OCI-LY7 (cell line): ENCODE measurements around the gene TSR3. TPM values are rescaled to one million over a fixed set of nuclear protein-coding genes. Genes with fewer than 3 reads are reported as not detected.

Source experiments
- BruUV-seq: library from RNA; stranded (reverse); fragments of 400-500 nt; replicated peaks from 2 replicates; lab custom pipeline; 2021; lab: Mats Ljungman, UMichigan
- CTCF ChIA-PET: fragments of 300-600 bp; sonication (Branson Sonifier 250); formaldehyde crosslinking; loops from one replicate; lab custom pipeline; 2022; ENCODE audit warnings: antibody characterized with exemption; ENCODE audit not compliant: unreplicated experiment; lab: Charles Lee
- POLR2A ChIA-PET: fragments of 300-600 bp; sonication (Branson Sonifier 250); formaldehyde crosslinking; loops from one replicate; lab custom pipeline; 2022; ENCODE audit warnings: antibody characterized with exemption; lab: Charles Lee
- DNase-seq: peaks from one replicate; pipeline ENCODE4 v3.0.0-alpha.2; 2015; ENCODE audit warnings: low spot score
- H2AFZ ChIP-seq: fragments of 200-600 bp; sonication (generic), shearing (Covaris generic); 2 replicates; pipeline ENCODE4 v1.6.1; 2014; ENCODE audit warnings: mild to moderate bottlenecking, antibody characterized with exemption, low read length, moderate library complexity
- H3K27ac ChIP-seq: fragments of 200-600 bp; sonication (generic); 2 replicates; pipeline ENCODE4 v1.5.1; 2014; ENCODE audit warnings: mixed run types, low read depth, mild to moderate bottlenecking, moderate library complexity, low read length, inconsistent platforms; ENCODE audit not compliant: poor library complexity, severe bottlenecking
- H3K36me3 ChIP-seq: fragments of 200-600 bp; sonication (generic); 2 replicates; pipeline ENCODE4 v1.6.1; 2014; ENCODE audit warnings: mild to moderate bottlenecking, antibody characterized with exemption, low read length, moderate library complexity, mixed read lengths; ENCODE audit not compliant: insufficient read depth
- H3K4me1 ChIP-seq: fragments of 200-600 bp; sonication (generic); 2 replicates; pipeline ENCODE4 v1.5.1; 2014; ENCODE audit warnings: mild to moderate bottlenecking, low read length; ENCODE audit not compliant: insufficient read depth, poor library complexity, severe bottlenecking
- H3K4me2 ChIP-seq: fragments of 200-600 bp; sonication (generic); 2 replicates; pipeline ENCODE4 v1.6.1; 2014; ENCODE audit warnings: mild to moderate bottlenecking, low read length
- H3K4me3 ChIP-seq: fragments of 200-600 bp; sonication (generic); 2 replicates; pipeline ENCODE4 v1.5.1; 2014; ENCODE audit warnings: mild to moderate bottlenecking, low read depth, low read length; ENCODE audit not compliant: poor library complexity, severe bottlenecking
- H3K79me2 ChIP-seq: fragments of 200-600 bp; sonication (generic); 2 replicates; pipeline ENCODE4 v1.6.1; 2016; ENCODE audit warnings: low read depth, mild to moderate bottlenecking, low read length, moderate library complexity, mixed read lengths; ENCODE audit not compliant: insufficient read depth
- H3K9me2 ChIP-seq: fragments of 200-600 bp; sonication (generic); 2 replicates; pipeline ENCODE4 v1.6.1; 2016; ENCODE audit warnings: mild to moderate bottlenecking, low read length, mixed read lengths; ENCODE audit not compliant: insufficient read depth
- H3K9me3 ChIP-seq: fragments of 200-600 bp; sonication (generic); 2 replicates; pipeline ENCODE4 v1.6.1; 2014; ENCODE audit warnings: mild to moderate bottlenecking, mixed run types, low read length, mixed read lengths
- H4K20me1 ChIP-seq: fragments of 200-600 bp; sonication (generic); 2 replicates; pipeline ENCODE4 v1.6.1; 2014; ENCODE audit warnings: mild to moderate bottlenecking, antibody characterized with exemption, low read length, moderate library complexity, mixed read lengths; ENCODE audit not compliant: insufficient read depth
- EZH2phosphoT487 ChIP-seq: fragments of 200-600 bp; sonication (generic); IDR thresholded peaks from 2 replicates; pipeline ENCODE4 v1.6.1; 2018; ENCODE audit warnings: low read depth, borderline replicate concordance, mild to moderate bottlenecking, mixed run types, antibody characterized with exemption, low read length, moderate library complexity, mixed read lengths
- intact Hi-C: fragments of 100-400 bp; cut with micrococcal nuclease; formaldehyde crosslinking; loops from one replicate; pipeline ENCODE4 v1.10.0; 2022; ENCODE audit not compliant: unreplicated experiment
- total RNA-seq, 2 experiments: library from RNA; depleted of rRNA in 1 of 2; stranded (reverse); fragments of >200 nt in 1 of 2; shearing (Covaris generic) in 1 of 2; gene quantifications; 2 replicates each; pipeline ENCODE4 v1.2.3, GENCODE V29; 2014 to 2022
- TF ChIP-seq, protein P1 (sequence below): fragments of 200-600 bp; sonication (generic); conservative IDR thresholded peaks from 2 replicates; pipeline ENCODE4 v1.5.1; 2014; ENCODE audit warnings: mild to moderate bottlenecking, antibody characterized with exemption, low read length, moderate library complexity, mixed read lengths

Gene TSR3
- total RNA-seq, 2 experiments from 2014 or later, result 47.2 to 75.8 TPM

- Histone ChIP-seq H3K9me3 (no peaks in the 10 kb centered on the region; the same call in 1 of the 2 replicates), H3K27ac (peak overlapping the region; percentile 62), H3K9me2 (no peaks in the 10 kb centered on the region), H3K4me3 (peak overlapping the region; percentile 99), H3K4me2 (peak overlapping the region; percentile 82), H3K4me1 (peaks cover 19% of the 10 kb centered on the region), H3K79me2 (peaks cover 53% of the 10 kb centered on the region), H4K20me1 (peaks cover 26% of the 10 kb centered on the region; the same call in 1 of the 2 replicates), H3K36me3 (peaks cover 52% of the 10 kb centered on the region), H2AFZ (no peak overlapping the region)
- POLR2A ChIA-PET, result no interaction called here
- peak; percentile 73 for DNase-seq
- CTCF ChIA-PET, result interaction anchor here (0.6 kb wide), 1 partner anchor 57 kb away, joined by 3 read pairs; no protein-coding TSS in a partner anchor
- intact Hi-C loops, result loop anchor here (10.0 kb wide), 2 partner anchors 105 to 305 kb away; partner anchors contain the start of genes CRAMP1, IFT140 and UNKL
- TSS peak; percentile 93 for BruUV-seq
- TF ChIP-seq, protein P1, sequence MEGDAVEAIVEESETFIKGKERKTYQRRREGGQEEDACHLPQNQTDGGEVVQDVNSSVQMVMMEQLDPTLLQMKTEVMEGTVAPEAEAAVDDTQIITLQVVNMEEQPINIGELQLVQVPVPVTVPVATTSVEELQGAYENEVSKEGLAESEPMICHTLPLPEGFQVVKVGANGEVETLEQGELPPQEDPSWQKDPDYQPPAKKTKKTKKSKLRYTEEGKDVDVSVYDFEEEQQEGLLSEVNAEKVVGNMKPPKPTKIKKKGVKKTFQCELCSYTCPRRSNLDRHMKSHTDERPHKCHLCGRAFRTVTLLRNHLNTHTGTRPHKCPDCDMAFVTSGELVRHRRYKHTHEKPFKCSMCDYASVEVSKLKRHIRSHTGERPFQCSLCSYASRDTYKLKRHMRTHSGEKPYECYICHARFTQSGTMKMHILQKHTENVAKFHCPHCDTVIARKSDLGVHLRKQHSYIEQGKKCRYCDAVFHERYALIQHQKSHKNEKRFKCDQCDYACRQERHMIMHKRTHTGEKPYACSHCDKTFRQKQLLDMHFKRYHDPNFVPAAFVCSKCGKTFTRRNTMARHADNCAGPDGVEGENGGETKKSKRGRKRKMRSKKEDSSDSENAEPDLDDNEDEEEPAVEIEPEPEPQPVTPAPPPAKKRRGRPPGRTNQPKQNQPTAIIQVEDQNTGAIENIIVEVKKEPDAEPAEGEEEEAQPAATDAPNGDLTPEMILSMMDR, result no peak
- no peak for TF ChIP-seq EZH2phosphoT487
Measured at GRCh38 chr16:1309888-1310831, 41.5 kb downstream of the TSR3 start.

DNA sequence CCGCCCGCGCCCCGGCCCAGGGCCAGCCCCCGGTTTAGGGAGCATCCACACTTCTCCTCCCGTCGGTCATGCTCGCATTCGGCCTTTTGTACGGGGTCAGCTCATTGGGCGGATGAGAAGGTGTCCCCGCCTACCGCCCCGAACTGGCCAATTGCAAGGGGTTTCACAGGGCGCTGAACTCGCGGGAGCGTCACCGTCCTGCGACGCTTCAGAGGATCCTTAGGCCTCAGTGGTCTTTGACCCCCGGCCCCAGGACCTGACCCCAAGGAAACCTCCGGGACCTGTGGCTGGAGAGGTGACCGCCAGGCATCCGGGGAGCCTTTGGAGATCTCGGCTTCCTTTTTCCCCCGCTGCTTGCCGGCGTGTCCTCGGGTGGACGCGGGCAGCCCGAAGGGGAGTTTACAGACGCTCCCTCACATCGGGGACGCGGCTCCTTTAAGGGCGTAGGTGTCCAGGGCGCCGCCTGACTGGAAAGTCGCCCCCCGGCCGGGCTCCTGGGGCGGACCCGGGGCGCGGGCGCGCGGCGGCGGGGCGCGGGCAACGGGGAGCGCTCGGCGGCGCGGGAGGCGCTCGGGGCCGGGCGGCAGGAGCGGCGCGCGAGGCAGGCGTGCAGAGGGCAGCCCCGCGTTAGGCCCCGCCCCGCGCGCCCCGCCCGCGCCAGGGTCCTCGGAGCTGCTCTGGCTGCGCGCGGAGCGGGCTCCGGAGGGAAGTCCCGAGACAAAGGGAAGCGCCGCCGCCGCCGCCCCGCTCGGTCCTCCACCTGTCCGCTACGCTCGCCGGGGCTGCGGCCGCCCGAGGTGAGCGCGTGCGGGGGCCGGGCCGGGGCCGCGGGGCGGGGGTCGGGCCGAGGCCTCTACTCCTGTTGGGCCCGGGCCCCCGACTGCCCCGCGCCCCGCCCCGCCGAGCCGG lies 42.4 kb downstream of the TSR3 start, which contains the start of gene UBE2I:
Gene UBE2I (plus strand): TSS at position 660 of the 909 bp plus-strand sequence. CDS start 4,395 bp downstream, outside the sequence.
- intact Hi-C loops, result loop anchor here (10.0 kb wide), 2 partner anchors 106 to 306 kb away; partner anchors contain the start of genes CRAMP1, IFT140 and UNKL
- Histone ChIP-seq H3K9me3 (no peaks in the 10 kb centered on the region; the same call in 1 of the 2 replicates), H3K27ac (peak within 1 kb of the TSS; percentile 86), H3K9me2 (no peaks in the 10 kb centered on the region), H2AFZ (peak within 1 kb of the TSS; percentile 98), H3K4me1 (peaks cover 24% of the 10 kb centered on the region), H3K36me3 (peaks cover 42% of the 10 kb centered on the region), H3K4me3 (peak within 1 kb of the TSS; percentile 99), H3K4me2 (peak within 1 kb of the TSS; percentile 98), H3K79me2 (peaks cover 44% of the 10 kb centered on the region), H4K20me1 (peaks cover 26% of the 10 kb centered on the region; the same call in 1 of the 2 replicates)
- BruUV-seq, result no TSS peak
- ChIA-PET POLR2A (interaction anchor here (0.6 kb wide), 1 partner anchor 71 kb away, joined by 3 read pairs; no protein-coding TSS in a partner anchor), CTCF (interaction anchor here (0.6 kb wide), 1 partner anchor 58 kb away, joined by 3 read pairs; no protein-coding TSS in a partner anchor)
- TF ChIP-seq EZH2phosphoT487, result no peak
- TF ChIP-seq, protein P1, result no peak
- peak; percentile 98 for DNase-seq
